Fibroblast of mammary gland (primary cell): Measurements from ENCODE around the gene PCDHGA5.

ENCODE experiments used
- DNase-seq: peaks from one replicate; pipeline ENCODE4 v3.0.0-alpha.2; 2010; ENCODE audit warnings: low read depth
- H3K4me3 ChIP-seq: 2 replicates; pipeline ENCODE4 v1.5.1; 2011; ENCODE audit warnings: low read depth, mild to moderate bottlenecking, low read length, moderate library complexity; ENCODE audit not compliant: control insufficient read depth
- TF ChIP-seq, protein P1 (sequence below): conservative IDR thresholded peaks from 2 replicates; pipeline ENCODE4 v1.5.1; 2011; ENCODE audit warnings: low read depth, low read length, inconsistent platforms; ENCODE audit not compliant: control insufficient read depth, insufficient read depth

Gene PCDHGA5

DNA sequence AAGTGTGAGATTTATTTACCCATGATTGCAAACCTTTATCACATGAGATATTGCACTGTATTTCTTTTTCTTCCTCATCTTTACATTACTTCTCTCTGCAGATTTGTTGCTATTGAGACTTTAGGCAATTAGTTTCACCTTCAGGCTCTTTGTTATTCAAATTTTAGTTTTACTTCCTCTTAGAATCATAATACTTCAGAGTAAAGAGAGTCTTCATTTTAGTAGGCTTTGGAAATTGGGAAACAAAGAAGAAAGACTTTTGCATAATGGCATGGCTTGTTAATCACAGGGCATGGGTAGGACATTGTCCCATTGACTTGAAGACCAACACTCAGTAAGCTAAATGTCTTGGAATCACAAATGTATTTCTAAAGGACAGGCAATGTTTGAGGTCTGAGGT, 1.2 kb upstream of the PCDHGA5 start:
- no peak overlapping the region for H3K4me3 ChIP-seq
- no peak for DNase-seq
- TF ChIP-seq, protein P1, sequence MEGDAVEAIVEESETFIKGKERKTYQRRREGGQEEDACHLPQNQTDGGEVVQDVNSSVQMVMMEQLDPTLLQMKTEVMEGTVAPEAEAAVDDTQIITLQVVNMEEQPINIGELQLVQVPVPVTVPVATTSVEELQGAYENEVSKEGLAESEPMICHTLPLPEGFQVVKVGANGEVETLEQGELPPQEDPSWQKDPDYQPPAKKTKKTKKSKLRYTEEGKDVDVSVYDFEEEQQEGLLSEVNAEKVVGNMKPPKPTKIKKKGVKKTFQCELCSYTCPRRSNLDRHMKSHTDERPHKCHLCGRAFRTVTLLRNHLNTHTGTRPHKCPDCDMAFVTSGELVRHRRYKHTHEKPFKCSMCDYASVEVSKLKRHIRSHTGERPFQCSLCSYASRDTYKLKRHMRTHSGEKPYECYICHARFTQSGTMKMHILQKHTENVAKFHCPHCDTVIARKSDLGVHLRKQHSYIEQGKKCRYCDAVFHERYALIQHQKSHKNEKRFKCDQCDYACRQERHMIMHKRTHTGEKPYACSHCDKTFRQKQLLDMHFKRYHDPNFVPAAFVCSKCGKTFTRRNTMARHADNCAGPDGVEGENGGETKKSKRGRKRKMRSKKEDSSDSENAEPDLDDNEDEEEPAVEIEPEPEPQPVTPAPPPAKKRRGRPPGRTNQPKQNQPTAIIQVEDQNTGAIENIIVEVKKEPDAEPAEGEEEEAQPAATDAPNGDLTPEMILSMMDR, result no peak

DNA sequence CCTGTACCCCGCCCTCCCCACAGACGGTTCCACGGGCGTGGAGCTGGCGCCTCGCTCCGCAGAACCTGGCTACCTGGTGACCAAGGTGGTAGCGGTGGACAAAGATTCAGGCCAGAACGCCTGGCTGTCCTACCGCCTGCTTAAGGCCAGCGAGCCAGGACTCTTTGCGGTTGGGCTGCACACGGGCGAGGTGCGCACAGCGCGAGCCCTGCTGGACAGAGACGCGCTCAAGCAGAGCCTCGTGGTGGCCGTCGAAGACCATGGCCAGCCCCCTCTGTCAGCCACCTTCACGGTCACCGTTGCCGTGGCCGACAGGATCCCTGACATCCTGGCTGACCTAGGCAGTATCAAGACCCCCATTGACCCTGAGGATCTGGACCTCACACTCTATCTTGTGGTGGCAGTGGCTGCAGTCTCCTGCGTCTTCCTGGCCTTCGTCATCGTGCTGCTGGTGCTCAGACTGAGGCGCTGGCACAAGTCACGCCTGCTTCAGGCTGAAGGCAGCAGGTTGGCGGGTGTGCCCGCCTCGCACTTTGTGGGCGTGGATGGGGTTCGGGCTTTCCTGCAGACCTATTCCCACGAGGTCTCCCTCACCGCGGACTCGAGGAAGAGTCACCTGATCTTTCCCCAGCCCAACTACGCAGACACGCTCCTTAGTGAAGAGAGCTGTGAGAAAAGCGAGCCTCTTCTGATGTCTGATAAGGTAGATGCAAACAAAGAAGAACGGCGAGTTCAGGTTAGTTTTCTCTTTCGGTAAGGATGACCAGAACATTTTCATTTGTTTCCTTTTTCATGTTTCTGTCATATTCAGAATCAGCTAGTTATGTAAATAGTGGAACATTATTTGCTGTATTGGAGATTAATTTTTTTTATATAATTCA, 2.3 kb downstream of the PCDHGA5 start:
- DNase-seq, result no peak
- no peak overlapping the region for H3K4me3 ChIP-seq
- TF ChIP-seq, protein P1, result no peak

DNA sequence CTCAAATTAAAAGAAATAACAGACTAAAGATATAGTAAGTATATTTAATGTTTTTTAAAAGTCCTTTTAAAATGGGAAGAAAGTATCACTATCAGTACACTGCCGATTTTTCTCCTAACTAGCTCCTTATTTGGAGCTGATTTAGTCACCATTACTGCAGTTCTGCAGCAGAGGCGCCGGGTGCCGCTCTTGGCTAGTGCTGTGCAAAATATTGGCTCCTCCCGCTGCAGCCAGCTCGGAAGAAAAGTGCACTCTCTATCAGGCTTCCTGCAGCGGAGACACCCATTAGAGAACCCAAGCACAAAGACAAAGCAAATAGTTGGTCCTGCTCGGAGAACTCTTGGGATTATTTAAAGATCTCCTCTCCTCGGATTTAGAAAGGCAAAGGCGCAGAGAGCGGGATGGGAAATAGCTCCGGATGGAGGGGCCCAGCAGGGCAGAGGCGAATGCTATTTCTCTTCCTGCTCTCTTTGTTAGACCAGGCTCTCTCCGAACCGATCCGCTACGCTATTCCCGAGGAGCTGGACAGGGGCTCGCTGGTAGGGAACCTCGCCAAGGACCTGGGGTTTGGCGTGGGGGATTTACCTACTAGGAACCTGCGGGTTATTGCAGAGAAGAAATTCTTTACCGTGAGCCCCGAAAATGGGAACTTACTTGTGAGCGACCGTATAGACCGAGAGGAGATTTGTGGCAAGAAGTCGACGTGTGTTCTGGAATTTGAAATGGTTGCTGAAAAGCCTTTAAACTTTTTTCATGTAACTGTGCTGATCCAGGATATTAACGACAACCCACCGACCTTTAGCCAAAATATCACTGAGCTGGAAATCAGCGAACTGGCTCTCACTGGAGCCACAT, 6.3 kb downstream of the PCDHGA5 start, which contains the start of gene PCDHGB3:
Gene PCDHGB3 (plus strand): TSS at position 249 of the 855 bp plus-strand sequence. CDS start 153 bp downstream, at position 402.
- H3K4me3 ChIP-seq, result peak within 1 kb of the TSS; percentile 22
- peak; percentile 56 for DNase-seq
- TF ChIP-seq, protein P1, result peak; percentile 44

DNA sequence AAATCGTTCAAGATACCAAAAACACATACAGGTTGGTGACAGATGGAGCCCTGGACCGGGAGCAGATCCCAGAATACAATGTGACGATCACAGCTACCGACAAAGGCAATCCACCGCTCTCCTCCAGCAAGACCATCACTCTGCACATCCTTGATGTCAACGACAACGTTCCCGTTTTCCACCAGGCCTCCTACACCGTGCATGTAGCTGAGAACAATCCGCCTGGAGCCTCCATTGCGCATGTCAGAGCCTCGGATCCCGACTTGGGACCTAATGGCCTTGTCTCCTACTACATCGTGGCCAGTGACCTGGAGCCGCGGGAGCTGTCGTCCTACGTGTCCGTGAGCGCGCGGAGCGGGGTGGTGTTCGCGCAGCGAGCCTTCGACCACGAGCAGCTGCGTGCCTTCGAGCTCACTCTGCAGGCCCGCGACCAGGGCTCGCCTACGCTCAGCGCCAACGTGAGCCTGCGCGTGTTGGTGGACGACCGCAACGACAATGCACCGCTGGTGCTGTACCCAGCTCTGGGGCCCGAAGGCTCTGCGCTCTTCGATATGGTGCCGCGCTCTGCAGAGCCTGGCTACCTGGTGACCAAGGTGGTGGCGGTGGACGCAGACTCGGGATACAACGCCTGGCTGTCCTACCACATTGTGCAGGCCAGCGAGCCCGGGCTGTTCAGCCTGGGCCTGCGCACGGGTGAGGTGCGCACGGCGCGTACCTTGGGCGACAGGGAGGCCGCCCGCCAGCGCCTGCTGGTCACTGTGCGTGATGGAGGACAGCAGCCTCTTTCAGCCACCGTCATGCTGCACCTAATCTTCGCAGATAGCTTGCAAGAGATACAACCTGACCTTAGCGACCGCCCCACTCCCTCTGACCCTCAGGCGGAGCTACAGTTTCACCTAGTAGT, 7.9 kb downstream of the PCDHGA5 start:
- TF ChIP-seq, protein P1, result no peak
- DNase-seq, result no peak
- no peak overlapping the region for H3K4me3 ChIP-seq

DNA sequence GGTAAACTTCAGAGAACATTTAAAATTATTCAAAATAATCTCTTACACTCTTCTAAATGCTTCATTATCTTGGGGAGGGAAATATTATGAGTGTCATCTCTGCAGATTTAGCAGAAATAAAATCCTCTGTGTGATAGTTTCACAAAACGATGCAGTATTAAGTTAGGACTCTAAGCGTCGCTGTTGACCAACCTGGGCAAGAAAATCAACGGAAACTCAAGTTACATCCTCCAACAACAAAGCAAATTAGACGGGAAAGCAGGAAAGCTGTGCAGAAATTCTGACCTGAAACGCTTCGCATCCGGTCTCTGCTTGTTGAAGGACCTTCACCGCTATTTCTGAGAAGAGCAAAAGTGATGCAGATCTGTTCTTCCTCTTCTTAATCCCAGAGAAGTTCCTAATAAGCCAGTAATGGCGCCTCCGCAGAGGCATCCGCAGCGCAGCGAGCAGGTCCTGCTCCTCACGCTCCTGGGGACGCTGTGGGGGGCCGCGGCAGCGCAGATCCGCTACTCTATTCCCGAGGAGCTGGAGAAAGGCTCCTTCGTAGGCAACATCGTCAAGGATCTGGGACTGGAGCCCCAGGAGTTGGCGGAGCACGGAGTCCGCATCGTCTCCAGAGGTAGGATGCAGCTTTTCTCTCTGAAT, 9.8 kb downstream of the PCDHGA5 start, which contains the start of gene PCDHGA6:
Gene PCDHGA6 (plus strand): TSS at position 219 of the 645 bp plus-strand sequence. CDS start 193 bp downstream, at position 412.
- DNase-seq, result peak; percentile 50
- TF ChIP-seq, protein P1, result peak; percentile 64
- peak within 1 kb of the TSS; percentile 44 for H3K4me3 ChIP-seq

DNA sequence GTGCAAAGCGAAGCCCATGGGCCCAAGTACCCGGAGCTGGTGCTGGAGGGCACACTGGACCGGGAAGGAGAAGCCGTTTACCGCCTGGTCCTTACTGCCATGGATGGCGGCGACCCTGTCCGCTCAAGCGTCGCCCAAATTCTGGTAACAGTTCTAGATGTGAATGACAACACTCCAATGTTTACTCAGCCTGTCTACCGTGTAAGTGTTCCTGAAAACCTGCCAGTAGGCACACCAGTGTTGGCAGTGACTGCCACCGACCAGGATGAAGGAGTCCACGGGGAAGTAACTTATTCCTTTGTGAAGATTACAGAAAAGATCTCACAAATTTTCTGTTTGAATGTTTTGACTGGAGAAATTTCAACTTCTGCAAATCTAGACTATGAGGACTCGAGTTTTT, 10.7 kb downstream of the PCDHGA5 start:
- TF ChIP-seq, protein P1, result no peak
- no peak for DNase-seq
- no peak overlapping the region for H3K4me3 ChIP-seq
